Measurements from ENCODE around the gene MSANTD2. TPM values are rescaled to one million over a fixed set of nuclear protein-coding genes. Genes with fewer than 3 reads are reported as not detected.

Gene MSANTD2
- total RNA-seq, 1 donor from 2014 or later: 15.2 TPM

- DNase-seq (ENCODE audit: extremely low spot score, unreplicated experiment): peak; percentile 86
- H3K36me3 Mint-ChIP-seq (ENCODE audit: unreplicated experiment): no peaks in the 10 kb centered on the region
- H3K9me3 Mint-ChIP-seq (ENCODE audit: unreplicated experiment): no peaks in the 10 kb centered on the region
- no peaks in the 10 kb centered on the region for H3K27me3 Mint-ChIP-seq (ENCODE audit: unreplicated experiment)
- peak overlapping the region; percentile 98 for H3K27ac Mint-ChIP-seq (ENCODE audit: unreplicated experiment)
- peak; percentile 20 for TF ChIP-seq CTCF (IDR thresholded peaks at IDR 0.05)
- peak overlapping the region; percentile 91 for H3K4me3 Mint-ChIP-seq (ENCODE audit: unreplicated experiment)
- H3K4me1 Mint-ChIP-seq (ENCODE audit: unreplicated experiment): peaks cover 27% of the 10 kb centered on the region
Observed at GRCh38 chr11:124799348-124800225, 619 bp downstream of the MSANTD2 start.

- H3K4me1 Mint-ChIP-seq (ENCODE audit: unreplicated experiment): peaks cover 27% of the 10 kb centered on the region
- H3K27ac Mint-ChIP-seq (ENCODE audit: unreplicated experiment): peak overlapping the region; percentile 87
- no peaks in the 10 kb centered on the region for H3K9me3 Mint-ChIP-seq (ENCODE audit: unreplicated experiment)
- H3K36me3 Mint-ChIP-seq (ENCODE audit: unreplicated experiment): no peaks in the 10 kb centered on the region
- no peak for DNase-seq (ENCODE audit: extremely low spot score, unreplicated experiment)
- no peak for TF ChIP-seq CTCF (IDR thresholded peaks at IDR 0.05)
- no peaks in the 10 kb centered on the region for H3K27me3 Mint-ChIP-seq (ENCODE audit: unreplicated experiment)
- peak overlapping the region; percentile 87 for H3K4me3 Mint-ChIP-seq (ENCODE audit: unreplicated experiment)
Observed at GRCh38 chr11:124798991-124799347, 1.2 kb downstream of the MSANTD2 start.

- Mint-ChIP-seq H3K4me1 (ENCODE audit: unreplicated experiment) (peaks cover 32% of the 10 kb centered on the region), H3K36me3 (ENCODE audit: unreplicated experiment) (no peaks in the 10 kb centered on the region), H3K9me3 (ENCODE audit: unreplicated experiment) (no peaks in the 10 kb centered on the region), H3K27ac (ENCODE audit: unreplicated experiment) (no peak overlapping the region), H3K27me3 (ENCODE audit: unreplicated experiment) (no peaks in the 10 kb centered on the region), H3K4me3 (ENCODE audit: unreplicated experiment) (no peak overlapping the region)
- DNase-seq (ENCODE audit: extremely low spot score, unreplicated experiment): no peak
- TF ChIP-seq CTCF (IDR thresholded peaks at IDR 0.05): no peak
Observed at GRCh38 chr11:124796312-124796711, 3.9 kb downstream of the MSANTD2 start.

GRCh38 chr11:124793466-124794278, 6.5 kb downstream of the MSANTD2 start:
- no peak for DNase-seq (ENCODE audit: extremely low spot score, unreplicated experiment)
- no peak overlapping the region for H3K4me3 Mint-ChIP-seq (ENCODE audit: unreplicated experiment)

More at GRCh38 chr11:124793466-124794278, 6.5 kb downstream of the MSANTD2 start:
- H3K4me1 Mint-ChIP-seq (ENCODE audit: unreplicated experiment): peaks cover 21% of the 10 kb centered on the region
- H3K27ac Mint-ChIP-seq (ENCODE audit: unreplicated experiment): no peak overlapping the region
- H3K36me3 Mint-ChIP-seq (ENCODE audit: unreplicated experiment): no peaks in the 10 kb centered on the region
- H3K27me3 Mint-ChIP-seq (ENCODE audit: unreplicated experiment): no peaks in the 10 kb centered on the region
- peak; percentile 69 for TF ChIP-seq CTCF (IDR thresholded peaks at IDR 0.05)
- no peaks in the 10 kb centered on the region for H3K9me3 Mint-ChIP-seq (ENCODE audit: unreplicated experiment)
